Thyroid gland (tissue), 4 donors: ENCODE measurements around the gene TRIL. TPM values are rescaled to one million over a fixed set of nuclear protein-coding genes. Genes with fewer than 3 reads are reported as not detected.

Source experiments
- DNase-seq, 2 donors: peaks; one replicate each; pipeline ENCODE4 v3.0.0-alpha.2; 2019
- H3K27ac ChIP-seq, 3 donors: fragments of 200-600 bp; sonication (generic); 1 replicate in 2 of 3; 2 replicates in 1 of 3; pipeline ENCODE4 v1.5.1; 2016 to 2019; ENCODE audit warnings: mild to moderate bottlenecking in 1 of 3, moderate library complexity in 1 of 3
- H3K27me3 ChIP-seq: fragments of 200-600 bp; sonication (generic); one replicate; pipeline ENCODE4 v1.5.1; 2019
- H3K36me3 ChIP-seq, 2 donors: fragments of 200-600 bp; sonication (generic); one replicate each; pipeline ENCODE4 v1.5.1; 2016 to 2019
- H3K4me1 ChIP-seq, 2 donors: fragments of 200-600 bp; sonication (generic); one replicate each; pipeline ENCODE4 v1.5.1; 2017 to 2019
- H3K4me3 ChIP-seq, 3 donors: fragments of 200-600 bp; sonication (generic); replicated peaks in 1 of 3; 1 replicate in 2 of 3; 2 replicates in 1 of 3; pipeline ENCODE4 v1.5.1; 2016; ENCODE audit warnings: mild to moderate bottlenecking in 1 of 3
- H3K9me3 ChIP-seq: fragments of 200-600 bp; sonication (generic); one replicate; pipeline ENCODE4 v1.5.1; 2017
- POLR2A ChIP-seq, 2 donors: fragments of 450-650 bp; IDR thresholded peaks; one replicate each; pipeline ENCODE4 v1.6.1; 2017; ENCODE audit warnings: antibody characterized with exemption in 2 of 2, mild to moderate bottlenecking in 2 of 2, moderate library complexity in 1 of 2
- WGBS, 2 donors: methylation state at CpG; one replicate each; pipeline ENCODE4 v1.1.5; 2017; 5-methylcytosine and 5-hydroxymethylcytosine counted together
- intact Hi-C: fragments of 100-400 bp; cut with DNase I; formaldehyde crosslinking; loops from one replicate; pipeline ENCODE4 v1.15.1; 2023
- total RNA-seq, 4 donors: library from RNA; depleted of rRNA; stranded (reverse); fragments of >200 nt; gene quantifications; one replicate each; pipeline ENCODE4 v1.2.3, GENCODE V29; 2016
- TF ChIP-seq, protein P1 (sequence below), 6 experiments: fragments of 200-600 bp in 3 of 6; fragments of 450-650 bp in 3 of 6; sonication (generic) in 3 of 6; IDR thresholded peaks; one replicate each; pipeline ENCODE4 v1.5.1; 2016 to 2019; ENCODE audit warnings: antibody characterized with exemption in 6 of 6, mild to moderate bottlenecking in 2 of 6, inconsistent platforms in 1 of 6, moderate library complexity in 1 of 6

TRIL gene
- total RNA-seq, 4 donors from 2014 or later, result 3.3 to 11.0 (median 9.7) TPM

DNA sequence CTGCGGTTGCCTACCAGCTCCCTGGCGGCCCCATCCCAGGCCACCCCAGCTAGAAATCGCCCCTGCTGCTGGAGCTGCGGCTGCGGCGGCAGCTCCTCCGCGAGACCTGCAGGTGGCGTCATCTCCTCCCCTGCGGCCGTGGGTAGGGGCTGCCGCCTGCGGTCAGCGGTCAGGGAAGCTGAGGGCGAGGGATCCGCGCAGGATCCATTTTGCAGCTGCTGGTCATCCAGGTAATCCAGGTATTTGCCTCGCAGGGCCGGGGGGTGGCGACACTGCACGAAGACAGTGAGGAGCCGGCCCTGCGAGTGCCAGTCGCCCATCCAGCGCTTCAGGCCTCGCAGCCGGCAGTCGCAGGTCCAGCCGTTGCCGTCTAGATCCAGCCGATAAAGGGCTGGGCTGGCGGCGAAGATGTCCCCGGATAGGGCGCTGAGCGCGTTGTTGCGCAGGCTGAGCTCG is 1.5 kb downstream of the TRIL start:
- intact Hi-C loops, result loop anchor here (5.0 kb wide), 1 partner anchor 151 kb away; no protein-coding TSS in a partner anchor
- H3K9me3 ChIP-seq, result no peaks in the 10 kb centered on the region
- H3K27ac ChIP-seq, result peak overlapping the region; percentile 58 to 81 (median 73)
- WGBS, 2 donors, result 0% methylated on average over 1 to 4 of the region's 39 CpGs
- peak overlapping the region; percentile 44 to 61 (median 46) for H3K4me3 ChIP-seq
- TF ChIP-seq POLR2A (IDR thresholded peaks at IDR 0.05), result peak in 1 of 2 donors; percentile 30
- TF ChIP-seq, protein P1, sequence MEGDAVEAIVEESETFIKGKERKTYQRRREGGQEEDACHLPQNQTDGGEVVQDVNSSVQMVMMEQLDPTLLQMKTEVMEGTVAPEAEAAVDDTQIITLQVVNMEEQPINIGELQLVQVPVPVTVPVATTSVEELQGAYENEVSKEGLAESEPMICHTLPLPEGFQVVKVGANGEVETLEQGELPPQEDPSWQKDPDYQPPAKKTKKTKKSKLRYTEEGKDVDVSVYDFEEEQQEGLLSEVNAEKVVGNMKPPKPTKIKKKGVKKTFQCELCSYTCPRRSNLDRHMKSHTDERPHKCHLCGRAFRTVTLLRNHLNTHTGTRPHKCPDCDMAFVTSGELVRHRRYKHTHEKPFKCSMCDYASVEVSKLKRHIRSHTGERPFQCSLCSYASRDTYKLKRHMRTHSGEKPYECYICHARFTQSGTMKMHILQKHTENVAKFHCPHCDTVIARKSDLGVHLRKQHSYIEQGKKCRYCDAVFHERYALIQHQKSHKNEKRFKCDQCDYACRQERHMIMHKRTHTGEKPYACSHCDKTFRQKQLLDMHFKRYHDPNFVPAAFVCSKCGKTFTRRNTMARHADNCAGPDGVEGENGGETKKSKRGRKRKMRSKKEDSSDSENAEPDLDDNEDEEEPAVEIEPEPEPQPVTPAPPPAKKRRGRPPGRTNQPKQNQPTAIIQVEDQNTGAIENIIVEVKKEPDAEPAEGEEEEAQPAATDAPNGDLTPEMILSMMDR (IDR thresholded peaks at IDR 0.05), result peak in 5 of 6 experiments; percentile 51 to 78 (median 65)
- H3K36me3 ChIP-seq, result no peaks in the 10 kb centered on the region
- no peaks in the 10 kb centered on the region for H3K27me3 ChIP-seq
- DNase-seq, result peak; percentile 85 to 90
- H3K4me1 ChIP-seq, result peaks cover 19 to 40% of the 10 kb centered on the region in 2 donors

DNA sequence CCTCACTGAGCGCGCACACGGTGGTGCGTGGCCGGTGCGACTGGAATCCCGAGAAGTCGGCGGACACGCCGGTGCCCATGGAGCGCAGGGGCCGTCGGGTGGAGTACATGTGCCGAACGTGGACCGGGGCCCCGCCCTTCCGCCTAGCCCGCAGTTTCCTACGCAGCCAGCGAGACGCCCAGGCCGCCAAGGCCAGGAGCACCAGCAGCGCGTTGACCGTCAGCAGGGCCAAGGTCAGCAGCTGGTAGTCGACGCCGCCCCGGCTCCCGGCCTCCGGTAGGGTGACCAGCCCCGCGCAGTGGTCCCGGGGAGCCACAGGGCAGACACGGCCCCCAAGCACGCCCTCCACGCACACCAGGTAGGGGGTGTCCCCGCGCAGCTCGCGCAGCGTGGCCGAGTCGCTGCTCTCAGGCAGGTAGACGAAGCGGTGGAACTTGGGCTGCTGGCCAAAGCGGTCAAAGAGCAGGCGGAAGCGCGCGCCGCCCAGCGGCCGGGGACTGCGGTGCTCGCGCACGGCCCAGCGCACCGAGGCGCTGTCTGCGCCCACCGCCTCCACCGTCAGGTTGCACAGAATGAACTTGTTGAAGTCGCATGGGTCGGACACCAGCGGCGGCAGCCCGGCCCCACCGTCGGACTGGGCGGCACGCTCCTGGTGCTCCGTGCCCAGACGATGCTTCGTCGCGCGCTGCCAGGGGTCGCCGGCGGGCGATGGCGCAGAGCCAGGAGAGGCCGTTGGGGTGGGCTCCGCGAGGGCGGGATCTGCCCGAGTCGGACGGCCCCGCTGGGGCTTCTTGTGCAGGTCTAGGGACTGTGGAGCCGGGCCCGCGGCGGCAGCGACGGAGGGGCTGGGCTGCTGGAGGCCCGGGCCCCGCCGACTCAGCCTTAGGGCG is 2.2 kb downstream of the TRIL start:
- Histone ChIP-seq H3K27ac (peak overlapping the region; percentile 58 to 81 (median 73)), H3K4me1 (peaks cover 19 to 40% of the 10 kb centered on the region in 2 donors), H3K27me3 (no peaks in the 10 kb centered on the region), H3K9me3 (no peaks in the 10 kb centered on the region), H3K4me3 (peak overlapping the region; percentile 44 to 61 (median 46)), H3K36me3 (no peaks in the 10 kb centered on the region)
- DNase-seq, result peak; percentile 92 to 94
- TF ChIP-seq, protein P1 (IDR thresholded peaks at IDR 0.05), result peak; percentile 48 to 90 (median 76)
- TF ChIP-seq POLR2A (IDR thresholded peaks at IDR 0.05), result no peak
- WGBS, 2 donors, result 0 to 9% methylated on average over 1 to 22 of the region's 104 CpGs
- intact Hi-C loops, result loop anchor here (5.0 kb wide), 1 partner anchor 151 kb away; no protein-coding TSS in a partner anchor

- Histone ChIP-seq H3K4me3 (peak overlapping the region in 1 of 3 donors; percentile 61), H3K27ac (peak overlapping the region in 2 of 3 donors; percentile 73 to 81), H3K4me1 (peaks cover 19 to 40% of the 10 kb centered on the region in 2 donors), H3K36me3 (no peaks in the 10 kb centered on the region), H3K27me3 (no peaks in the 10 kb centered on the region), H3K9me3 (no peaks in the 10 kb centered on the region)
- intact Hi-C loops, result loop anchor here (5.0 kb wide), 1 partner anchor 152 kb away; no protein-coding TSS in a partner anchor
- DNase-seq, result no peak
- 35 to 63% methylated on average over 8 to 22 of the region's 22 CpGs for WGBS, 2 donors
- TF ChIP-seq POLR2A (IDR thresholded peaks at IDR 0.05), result no peak
- TF ChIP-seq, protein P1 (IDR thresholded peaks at IDR 0.05), result no peak
Observed at GRCh38 chr7:28955356-28955717, 2.8 kb downstream of the TRIL start.

DNA sequence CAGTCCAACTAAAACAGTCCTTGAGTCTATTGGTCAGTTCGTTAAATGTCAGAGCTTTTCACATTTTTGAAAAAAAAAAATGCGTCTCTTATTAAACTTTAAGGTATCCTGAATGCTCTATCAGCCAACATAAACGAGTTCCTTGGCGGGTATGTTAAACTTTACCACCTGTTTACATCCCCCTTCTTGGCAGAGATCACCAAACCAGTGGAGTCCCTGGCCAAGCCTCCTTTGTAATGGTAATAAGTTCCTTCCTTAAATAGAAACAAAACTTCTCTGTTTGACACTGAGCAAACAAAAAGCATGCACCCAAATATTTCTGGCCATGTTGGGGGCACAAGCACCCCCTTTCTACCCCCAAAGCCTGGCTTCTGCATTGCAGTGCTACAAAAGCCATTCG is 3.2 kb downstream of the TRIL start:
- intact Hi-C loops, result loop anchor here (5.0 kb wide), 1 partner anchor 152 kb away; no protein-coding TSS in a partner anchor
- TF ChIP-seq, protein P1 (IDR thresholded peaks at IDR 0.05), result no peak
- no peak for TF ChIP-seq POLR2A (IDR thresholded peaks at IDR 0.05)
- no peaks in the 10 kb centered on the region for H3K36me3 ChIP-seq
- H3K4me3 ChIP-seq, result no peak overlapping the region
- peak overlapping the region in 1 of 3 donors; percentile 73 for H3K27ac ChIP-seq
- peaks cover 19 to 40% of the 10 kb centered on the region in 2 donors for H3K4me1 ChIP-seq
- no peaks in the 10 kb centered on the region for H3K9me3 ChIP-seq
- WGBS, 2 donors, result 86 to 88% methylated on average over 5 of the region's 5 CpGs
- DNase-seq, result no peak
- H3K27me3 ChIP-seq, result no peaks in the 10 kb centered on the region

DNA sequence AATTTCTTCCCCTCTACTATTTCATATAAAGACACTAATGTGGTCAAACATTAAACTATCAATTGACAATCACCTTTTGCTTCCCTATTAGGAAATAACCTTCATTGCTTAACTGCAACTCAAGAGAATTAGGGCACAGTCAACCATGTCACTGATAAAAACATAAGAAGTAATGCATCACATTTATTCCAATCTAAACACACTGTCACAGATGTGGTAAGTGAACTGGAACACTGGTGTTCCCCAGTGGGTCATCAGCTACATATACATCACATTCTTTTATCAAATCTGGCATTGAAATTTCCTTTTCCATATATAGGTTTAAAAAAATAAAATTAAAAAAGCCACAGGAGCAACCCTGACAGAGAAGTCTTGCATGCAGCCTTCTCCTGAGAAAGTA is 3.7 kb downstream of the TRIL start:
- Histone ChIP-seq H3K36me3 (no peaks in the 10 kb centered on the region), H3K27me3 (no peaks in the 10 kb centered on the region), H3K9me3 (no peaks in the 10 kb centered on the region), H3K4me3 (no peak overlapping the region), H3K4me1 (peaks cover 19 to 40% of the 10 kb centered on the region in 2 donors), H3K27ac (peak overlapping the region in 1 of 3 donors; percentile 19)
- intact Hi-C loops, result no loop called here
- TF ChIP-seq, protein P1 (IDR thresholded peaks at IDR 0.05), result no peak
- no peak for TF ChIP-seq POLR2A (IDR thresholded peaks at IDR 0.05)
- no peak for DNase-seq
